NCI-H460 (cell line): ENCODE results near the gene MAT1A. TPM values are rescaled to one million over a fixed set of nuclear protein-coding genes. Genes with fewer than 3 reads are reported as not detected.

Experiments
- DNase-seq: peaks from one replicate; pipeline ENCODE4 v3.0.0-alpha.2; 2016; ENCODE audit warnings: low read depth; ENCODE audit errors: extremely low read depth
- total RNA-seq: library from RNA; depleted of rRNA; stranded (reverse); fragments of >200 nt; shearing (Covaris generic); gene quantifications from 2 replicates; pipeline ENCODE4 v1.2.3, GENCODE V29; 2014

The MAT1A gene
- total RNA-seq, 1 experiment from 2014 or later = 0.02 TPM

DNA sequence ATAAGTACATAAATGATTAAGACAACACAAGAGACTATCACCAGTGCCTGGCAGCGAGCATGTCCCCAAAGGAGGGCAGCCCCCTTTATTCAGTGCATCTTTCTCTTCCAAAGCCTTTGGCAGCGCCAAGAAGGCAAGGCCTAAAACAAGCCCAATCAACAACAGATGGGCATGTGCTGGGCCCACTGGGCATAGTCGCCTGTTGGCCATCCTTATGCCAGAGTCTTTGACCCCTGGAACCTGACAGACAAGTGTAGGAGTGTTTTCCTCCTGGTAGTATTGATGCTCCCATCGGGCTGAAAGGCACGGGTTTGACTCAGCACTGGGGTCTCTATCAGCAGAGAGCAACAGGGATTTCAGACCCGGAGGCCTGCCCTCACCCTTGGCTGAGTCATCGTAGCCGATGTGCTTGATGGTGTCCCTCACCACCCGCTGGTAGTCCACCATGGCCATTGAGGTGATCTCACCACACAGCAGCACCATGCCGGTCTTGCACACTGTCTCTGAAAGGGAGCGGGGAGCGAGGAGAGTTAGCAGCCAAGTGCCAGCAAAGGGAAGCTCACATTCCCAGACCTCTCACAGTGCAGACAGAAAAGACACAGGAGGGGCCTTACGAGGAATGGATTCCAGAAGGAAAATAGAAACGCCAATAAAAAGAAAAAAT is 5.8 kb downstream of the MAT1A start:
- DNase-seq = no peak

DNA sequence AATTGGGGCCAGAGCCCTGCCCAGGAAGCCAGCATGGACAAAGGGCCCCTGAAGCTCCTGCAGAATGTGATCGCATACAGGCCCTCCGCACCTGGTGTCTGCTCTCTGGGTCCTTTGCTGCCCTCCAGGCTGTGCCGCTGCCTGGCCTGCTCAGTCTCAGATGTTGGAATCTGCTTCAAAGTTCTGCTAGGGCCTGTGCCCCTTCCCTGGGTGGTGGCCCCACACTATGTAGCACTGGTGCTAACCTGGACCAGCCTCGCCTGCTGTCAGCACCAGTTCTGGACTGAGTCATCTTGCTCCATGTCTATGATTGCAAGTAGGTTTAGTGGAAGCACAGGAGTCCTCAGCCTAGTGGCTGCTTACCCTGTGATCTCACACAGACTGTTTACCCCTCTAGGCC is 6.3 kb downstream of the MAT1A start:
- no peak for DNase-seq

DNA sequence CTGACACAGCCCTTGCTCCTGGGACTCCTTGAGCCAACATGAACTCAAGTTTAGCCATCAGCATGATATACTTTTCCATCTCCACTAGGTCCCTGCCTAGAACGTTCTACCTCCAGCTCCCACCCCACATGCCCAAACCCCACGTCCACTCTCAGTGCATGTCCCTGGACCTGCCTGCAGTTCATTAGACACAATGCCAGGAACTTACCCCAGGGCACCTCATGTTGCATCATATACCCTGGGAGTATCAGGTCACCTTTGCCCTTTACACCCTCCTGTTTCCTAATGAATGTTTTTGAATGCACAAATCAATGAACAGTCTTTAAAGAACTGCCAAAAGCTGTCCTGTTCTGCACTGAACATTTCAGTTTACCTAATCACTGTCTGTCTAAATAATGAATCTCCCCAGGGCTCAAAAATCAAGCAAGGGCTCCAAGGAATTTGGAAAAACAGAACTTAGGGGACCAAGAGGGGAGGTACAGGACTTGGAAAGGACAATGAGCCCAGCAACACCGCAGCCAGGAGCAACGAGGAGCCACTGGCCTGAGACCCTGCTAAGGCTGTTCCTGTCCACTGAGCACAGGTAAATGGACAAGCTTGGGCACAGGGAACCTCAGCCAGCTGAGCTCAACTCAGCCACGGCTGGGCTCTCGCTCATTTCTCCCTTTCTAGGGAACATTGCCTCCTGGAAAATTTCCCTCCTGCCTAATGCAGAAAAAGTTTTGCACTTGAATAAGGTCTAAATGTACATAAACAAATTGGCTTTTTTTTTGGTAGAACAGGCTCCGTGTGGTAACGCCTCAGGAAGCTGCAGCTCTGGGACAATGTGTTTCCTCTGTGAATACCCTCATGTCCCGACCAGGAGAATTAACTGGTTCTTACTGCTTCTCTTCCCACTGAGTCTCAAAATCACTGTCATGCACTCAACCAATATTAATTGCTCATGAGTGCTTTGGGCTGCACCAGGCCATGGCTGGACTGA is 7.4 kb downstream of the MAT1A start:
- peak; percentile 11 for DNase-seq

DNA sequence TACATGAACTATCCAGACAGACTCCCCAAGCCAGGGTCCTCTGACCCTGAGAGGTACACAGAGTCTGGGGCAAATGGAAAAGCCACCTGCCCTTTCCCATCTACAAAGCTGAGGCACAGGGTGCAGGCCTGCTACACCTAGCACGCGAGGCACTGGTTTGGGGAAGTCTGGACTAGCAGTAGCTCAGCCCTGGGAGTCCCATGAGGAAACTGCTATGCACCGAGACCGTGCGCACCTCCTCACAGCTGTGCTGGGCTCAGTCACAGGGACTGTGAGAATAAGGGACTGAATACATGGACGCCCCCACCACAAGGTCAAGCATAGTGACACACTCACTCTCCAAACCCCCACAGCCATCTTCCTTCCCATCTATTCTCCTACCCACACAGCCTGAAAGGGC is 8.2 kb downstream of the MAT1A start:
- no peak for DNase-seq

DNA sequence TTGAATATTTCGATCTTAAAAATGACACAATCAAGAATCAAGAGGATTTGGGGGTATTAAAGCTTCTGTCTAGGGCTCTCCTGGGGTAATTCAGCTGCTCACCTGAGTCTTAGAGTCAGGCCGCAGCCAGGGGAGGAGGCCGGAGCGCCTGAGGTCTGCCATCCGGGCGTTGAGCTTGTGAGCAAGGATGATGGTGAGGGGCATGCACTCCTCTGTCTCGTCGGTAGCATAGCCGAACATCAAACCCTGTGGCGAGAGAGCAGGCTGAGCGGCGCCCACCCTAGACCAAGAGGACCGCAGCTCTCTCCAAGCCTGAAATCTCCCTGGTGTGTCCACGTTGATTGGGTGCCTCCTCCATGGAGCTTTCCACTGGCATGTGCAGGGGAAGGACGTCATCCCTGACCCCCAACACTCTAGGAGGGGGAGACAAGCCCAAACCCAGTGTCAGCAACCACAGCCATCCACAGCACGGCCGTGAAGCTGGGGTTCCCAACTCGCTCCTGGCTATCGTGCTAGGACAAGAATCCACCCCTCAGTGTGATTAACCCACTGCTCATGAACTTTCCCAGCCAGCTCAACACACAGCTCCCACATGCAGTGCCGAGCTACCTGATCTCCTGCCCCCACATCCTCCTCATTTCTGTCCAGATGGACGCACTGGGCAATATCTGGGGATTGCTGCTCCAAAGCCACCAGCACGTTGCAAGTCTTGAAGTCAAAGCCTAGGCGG is 9.2 kb downstream of the MAT1A start:
- DNase-seq = no peak

DNA sequence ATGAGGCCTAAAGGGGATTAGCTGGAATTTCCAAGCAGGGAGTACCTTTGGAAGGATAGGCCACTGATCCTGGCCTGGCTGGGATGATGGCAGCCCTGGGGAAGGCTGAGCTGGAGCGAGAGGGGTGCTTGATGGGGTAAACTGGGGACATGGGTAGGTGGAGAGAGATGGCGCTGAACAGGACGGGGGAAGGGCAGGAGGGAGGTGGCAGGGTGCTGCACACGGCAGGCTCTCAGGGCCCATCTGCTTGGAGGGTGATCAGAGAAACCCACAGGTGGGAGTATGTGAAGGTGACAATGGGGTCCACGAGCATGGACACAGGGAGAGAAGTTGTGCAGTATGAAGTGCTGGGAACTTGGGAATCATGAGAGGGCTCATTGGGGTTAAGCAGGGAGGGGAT is 10.3 kb downstream of the MAT1A start:
- DNase-seq = no peak

DNA sequence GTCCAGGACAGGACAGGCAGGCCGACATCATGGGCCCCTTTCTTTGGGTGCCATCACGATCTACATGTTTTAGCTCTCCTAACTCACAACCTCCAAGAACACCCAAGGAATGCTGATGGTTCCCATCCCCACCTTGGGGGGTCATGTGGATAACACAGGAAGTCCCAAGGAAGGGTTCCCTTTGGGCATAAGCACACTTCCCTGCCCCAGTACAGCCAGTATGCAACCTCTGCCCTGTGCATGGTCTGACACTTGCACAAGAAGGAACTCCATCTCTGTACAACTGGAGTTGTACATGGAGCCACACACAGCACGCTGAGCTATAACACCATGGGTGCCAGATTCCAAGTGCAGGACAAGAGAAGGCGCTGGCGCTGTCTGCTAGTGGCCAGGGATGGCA is 11.0 kb downstream of the MAT1A start:
- no peak for DNase-seq

DNA sequence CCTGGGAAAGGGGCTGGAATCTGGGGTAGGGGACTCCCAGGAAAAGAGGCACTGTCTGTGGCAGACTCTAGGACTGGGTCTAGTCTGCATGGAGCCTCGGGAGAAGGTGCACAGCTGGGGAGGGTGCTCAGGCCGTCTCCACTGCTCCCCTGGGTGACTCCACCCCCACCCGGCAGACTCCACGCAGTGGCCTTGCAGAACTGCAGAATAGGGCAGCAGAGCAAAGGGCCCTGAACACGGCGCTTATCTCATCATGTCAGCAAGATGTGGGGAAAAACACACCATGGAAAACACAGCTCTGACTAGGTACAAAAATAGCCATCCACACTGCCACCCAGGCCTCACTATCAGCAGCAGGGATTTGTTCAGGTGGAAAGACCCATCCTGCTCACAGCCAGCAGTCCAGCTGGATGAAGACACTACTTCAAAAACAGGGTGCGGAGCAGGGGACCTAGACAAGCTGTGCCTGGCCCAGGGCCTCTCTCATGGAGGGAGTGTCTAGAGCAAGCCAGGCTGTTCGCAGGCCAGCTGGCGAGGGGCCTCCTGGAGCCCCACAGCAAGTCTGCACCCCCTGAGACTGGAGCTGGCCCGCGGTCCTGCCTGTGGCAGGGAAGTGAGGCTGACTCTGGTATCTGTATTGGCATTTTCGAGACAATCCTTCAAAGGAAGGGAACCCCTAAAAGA is 11.7 kb downstream of the MAT1A start:
- DNase-seq = no peak

DNA sequence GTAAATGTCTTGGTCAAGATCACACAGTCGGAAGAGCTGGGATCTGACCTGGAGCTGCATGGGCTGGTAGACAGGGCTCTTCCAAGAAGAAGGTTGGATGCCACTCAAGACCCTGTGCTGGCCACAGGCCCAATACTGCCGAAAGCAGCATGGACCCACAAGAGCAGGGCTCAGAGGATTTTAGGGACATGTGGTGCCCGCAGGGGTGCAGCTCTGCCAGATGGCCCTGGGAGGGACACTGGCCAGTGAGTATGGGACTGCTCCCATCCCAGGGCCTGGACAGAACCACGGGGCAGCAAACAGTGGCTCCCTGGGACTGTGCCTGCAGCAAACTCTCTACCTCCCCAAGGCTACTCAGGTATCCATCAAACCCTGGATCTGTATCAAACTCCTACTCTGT is 12.4 kb downstream of the MAT1A start:
- no peak for DNase-seq

DNA sequence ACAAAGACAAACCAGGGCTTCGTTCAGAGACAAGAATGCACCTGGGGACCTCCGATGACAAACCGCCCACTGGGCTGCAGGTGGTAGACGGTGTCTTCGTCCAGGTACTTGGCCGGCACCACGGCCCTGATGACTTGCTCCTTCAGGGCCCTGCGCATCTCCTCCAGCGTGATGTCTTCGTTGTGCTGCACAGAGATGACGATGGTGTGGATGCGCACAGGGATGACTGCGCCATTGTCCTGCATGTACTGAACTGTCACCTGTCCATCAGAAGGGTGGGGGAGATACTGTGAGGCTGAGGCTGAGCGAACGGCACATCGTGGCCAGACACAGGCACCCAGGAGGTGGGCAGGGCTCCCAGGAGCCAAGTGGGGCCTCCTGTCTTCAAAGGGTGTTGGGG is 13.1 kb downstream of the MAT1A start:
- no peak for DNase-seq

DNA sequence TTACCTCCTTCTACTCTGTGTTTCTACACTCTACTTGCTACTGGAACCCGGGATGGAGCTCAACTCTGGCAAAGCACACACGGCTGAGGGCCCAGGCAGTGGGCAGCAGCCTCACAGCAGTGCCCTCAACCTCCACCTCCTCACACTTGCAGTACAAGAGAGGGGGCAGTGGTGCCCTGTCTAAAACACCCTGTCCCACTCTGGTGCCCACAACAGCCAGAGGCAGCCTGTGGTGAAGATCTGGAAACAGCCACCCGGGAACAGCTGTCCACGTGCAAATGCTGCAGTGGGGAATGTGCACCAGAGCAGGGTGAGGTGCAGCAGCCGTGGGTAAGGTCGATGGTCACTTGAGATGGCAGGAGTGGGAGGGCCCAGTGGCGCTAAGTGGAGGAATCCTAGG is 13.7 kb downstream of the MAT1A start:
- no peak for DNase-seq

DNA sequence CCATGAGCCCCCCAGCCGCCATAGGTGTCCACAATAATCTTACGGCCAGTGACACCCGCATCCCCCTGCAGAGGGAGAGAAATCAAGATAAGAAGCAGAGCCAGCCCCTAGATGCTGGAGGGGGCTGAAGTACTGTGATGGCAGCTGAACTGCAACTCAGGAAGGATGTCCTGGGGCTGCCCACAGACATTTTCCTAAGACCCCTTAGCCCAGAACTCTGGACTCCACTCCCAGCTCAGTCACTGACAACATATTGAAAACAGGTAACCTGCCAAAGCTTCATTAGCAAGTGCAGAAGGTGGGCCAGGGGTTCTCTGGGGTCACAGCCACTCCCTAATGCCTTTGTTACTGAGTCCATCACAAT is 14.3 kb downstream of the MAT1A start:
- DNase-seq = no peak

DNA sequence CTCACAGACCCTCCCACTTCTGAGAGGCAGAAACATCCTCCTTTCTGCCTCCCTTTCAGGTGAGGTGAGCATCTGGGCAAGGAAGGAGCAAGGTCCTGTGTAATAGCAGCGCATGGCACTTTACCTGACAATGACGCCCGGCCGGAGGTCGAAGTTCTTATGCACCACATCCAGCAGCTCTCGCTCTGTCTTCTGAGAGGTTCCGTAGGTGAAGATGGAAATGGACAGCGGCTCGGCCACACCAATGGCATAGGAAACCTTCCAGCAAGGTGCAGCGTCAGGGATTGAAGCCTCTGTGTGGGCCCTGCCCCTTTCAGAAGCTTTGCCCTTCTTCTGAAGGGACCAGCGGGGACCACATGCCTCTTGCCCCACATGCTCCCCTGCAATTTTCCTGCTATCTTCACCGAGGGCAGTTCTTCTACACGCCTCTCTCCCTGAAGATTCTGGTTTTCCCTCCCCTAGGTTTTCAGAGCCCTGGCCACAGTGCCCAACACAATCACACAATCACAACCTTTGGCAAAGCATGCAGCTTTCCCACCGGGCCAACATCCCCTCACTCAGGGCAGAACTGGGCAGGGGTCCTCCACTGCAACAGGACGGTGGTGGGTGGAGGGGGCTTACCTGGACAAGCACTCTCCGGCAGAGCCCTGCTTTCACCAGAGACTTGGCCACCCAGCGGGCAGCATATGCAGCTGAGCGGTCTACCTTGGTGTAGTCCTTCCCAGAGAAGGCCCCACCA is 14.9 kb downstream of the MAT1A start:
- DNase-seq = no peak

DNA sequence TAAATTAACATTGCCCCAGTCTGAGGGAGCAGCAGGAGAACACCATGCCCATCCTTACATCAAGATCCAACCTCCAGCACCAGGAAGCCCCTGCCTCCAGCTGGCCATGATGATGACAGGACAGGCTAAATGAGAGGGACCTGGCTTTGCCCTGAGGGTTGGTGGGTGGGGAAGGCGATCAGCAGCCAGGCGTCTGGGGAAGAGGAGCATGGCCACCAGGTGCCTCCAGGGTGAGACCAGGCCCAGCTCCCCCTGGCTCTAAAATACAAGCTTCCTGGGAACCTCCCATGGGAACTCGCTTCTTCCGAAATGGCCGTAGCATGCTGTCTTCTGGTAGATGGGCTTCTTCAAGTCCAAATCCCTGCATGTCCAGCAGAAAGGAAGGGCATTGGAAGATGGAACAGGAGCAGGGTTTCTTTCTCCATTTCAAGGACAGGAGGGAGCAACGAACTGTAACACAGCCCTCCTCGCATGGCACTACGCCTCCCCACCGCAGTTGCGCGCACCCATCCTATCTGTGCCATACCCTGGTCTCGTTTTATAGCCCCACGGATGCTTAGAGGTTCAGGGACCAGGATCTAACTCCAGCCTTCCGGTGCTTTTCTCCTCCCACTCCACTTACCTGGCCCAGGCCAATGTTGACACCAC is 15.8 kb downstream of the MAT1A start:
- no peak for DNase-seq

DNA sequence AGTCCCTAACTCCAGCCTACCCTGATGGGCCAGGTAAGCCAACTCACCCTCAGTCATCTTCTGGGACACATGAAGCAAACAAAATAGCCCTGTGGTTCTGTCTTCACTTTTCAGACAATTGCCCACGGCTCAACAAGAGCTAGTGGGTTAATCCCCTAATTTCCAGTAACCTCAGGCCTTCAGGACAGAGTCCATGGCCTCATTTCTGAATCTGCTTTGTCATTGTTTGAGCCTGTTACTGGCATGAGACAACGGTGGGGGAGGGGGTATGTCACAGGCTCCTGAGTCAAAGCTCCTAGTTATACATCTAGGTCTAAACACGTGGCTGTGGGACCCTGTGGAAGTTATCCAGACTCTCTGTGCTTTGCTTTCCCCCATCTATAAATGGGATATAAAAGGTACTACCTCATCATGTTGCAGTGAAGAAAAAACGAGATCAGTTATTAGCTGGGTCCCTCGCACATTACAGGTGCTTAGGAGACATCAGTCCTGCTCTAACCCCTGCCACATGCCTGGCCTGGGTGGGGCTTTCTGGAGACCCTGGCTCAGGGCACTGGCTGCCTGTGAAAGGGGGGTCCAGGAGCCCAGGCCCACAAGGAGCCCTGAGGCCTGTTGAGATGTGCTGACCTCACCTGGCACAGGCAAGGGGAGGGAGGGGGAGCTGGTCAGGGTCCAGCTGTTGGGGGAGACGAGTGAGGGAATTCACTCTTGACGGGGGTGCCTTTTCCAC is 16.5 kb downstream of the MAT1A start:
- peak; percentile 22 for DNase-seq

DNA sequence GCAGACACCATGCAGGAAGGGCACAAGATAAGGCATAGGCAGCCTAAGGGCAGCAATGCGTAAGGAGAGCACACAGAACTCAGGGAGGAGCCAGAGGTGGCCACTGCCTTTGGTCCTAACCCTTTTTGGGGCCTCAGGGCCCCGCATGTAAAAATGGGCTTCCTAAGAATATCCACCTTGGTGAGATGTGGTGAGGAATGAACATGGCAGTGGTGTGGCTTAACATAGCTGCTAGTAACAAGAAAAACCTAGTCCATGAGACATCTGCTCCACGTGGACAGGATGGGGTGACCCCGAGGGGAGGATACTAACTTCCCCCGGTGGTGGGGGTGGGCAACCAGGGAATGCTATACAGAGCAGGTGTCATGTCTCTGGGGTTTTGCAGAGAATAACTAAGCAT is 18.0 kb downstream of the MAT1A start:
- DNase-seq = no peak

DNA sequence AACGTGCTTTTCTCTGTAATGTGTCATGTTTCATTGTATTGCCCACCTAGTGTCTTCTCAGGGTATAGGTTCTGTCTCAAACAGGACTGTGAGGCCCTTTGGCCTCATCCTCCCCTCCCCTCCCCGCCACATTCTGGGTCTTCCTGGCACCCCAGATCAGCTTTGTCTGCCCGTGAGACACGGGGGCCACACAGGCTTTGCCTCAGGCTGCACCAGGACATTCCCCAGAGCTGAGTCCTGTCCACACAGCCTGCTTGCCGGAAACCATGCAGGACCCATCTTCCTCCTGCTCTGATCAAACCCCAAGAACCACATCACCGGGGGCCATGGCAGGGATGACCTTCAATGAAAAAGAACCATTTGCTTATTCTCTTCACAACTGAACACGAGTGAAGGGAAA is 18.6 kb downstream of the MAT1A start:
- DNase-seq = no peak

DNA sequence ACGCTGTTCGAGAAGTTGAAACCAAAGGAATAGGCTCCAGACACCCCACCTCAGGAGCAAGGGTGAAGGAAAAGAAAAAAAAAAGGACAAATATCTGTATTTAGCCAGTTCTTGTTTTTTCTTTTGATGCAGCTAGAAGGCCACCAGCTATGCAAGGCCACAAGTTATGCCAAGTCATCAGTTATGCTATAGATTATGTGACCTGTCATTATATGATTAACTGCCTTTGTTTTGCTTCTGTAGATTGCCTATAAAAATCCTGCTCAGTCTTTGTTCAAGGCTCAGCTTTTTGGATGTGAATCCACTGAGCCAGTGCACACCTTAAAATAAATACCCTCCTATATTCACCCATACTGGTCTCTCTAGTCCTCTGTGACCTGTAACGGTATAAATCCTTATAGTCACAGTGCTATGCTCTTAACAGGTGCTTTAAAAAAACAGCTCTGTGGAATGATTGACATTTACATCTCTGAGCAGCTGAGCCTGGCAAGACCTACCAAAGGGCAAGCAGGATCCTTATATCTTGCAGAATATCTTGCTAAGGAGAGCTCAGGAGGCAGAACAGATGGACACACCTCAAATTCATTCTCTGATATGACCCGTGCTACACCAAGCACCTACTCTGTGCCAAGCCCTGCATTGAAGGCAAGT is 20.4 kb downstream of the MAT1A start:
- DNase-seq = no peak

DNA sequence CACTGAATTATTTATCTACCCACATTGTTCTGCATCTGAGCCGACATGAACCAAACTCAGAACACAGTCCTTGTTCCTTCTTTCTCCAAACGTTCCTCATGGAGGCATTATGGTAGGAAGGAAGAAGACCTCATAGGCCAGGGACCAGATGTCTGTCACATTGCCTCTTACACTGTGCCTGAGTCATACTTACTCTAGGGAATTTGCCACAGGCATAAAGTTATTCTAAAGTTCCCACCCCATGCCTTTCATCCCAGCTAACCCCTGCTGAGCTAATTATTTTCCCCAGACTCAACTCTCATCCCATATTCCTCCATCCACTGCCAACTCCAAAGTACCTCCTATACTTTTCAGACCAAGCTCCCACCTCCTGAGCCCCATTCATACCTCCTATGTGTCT is 21.2 kb downstream of the MAT1A start:
- no peak for DNase-seq
